HCT116 (cell line): ENCODE measurements around the gene PHYHIPL. TPM values are rescaled to one million over a fixed set of nuclear protein-coding genes. Genes with fewer than 3 reads are reported as not detected.

ENCODE experiments used
- ATAC-seq: fragments of 200-7000 bp; cut with Tn5 transposase; 2 replicates; pipeline ENCODE4 v1.9.1; 2020; ENCODE audit warnings: mild to moderate bottlenecking, moderate library complexity
- BruUV-seq: library from RNA; stranded (reverse); fragments of 400-500 nt; replicated peaks from 2 replicates; lab custom pipeline; 2021; lab: Mats Ljungman, UMichigan
- CTCF ChIA-PET: fragments of 300-600 bp; sonication (Branson Sonifier 250); formaldehyde crosslinking; loops from one replicate; lab custom pipeline; 2021; ENCODE audit warnings: antibody characterized with exemption; lab: Charles Lee
- POLR2A ChIA-PET: fragments of 300-600, 350-600 bp; sonication (Branson Sonifier 250); formaldehyde crosslinking; loops from one replicate; lab custom pipeline; 2021; ENCODE audit warnings: antibody characterized with exemption; lab: Charles Lee
- RAD21 ChIA-PET, 2 experiments: fragments of 300-600 bp; sonication (Branson Sonifier 250); formaldehyde crosslinking; loops; one replicate each; lab custom pipeline; 2023; ENCODE audit warnings: low total read pairs in 2 of 2; ENCODE audit not compliant: uncharacterized antibody in 2 of 2, unreplicated experiment in 2 of 2, low non-redundant PET in 1 of 2; lab: Charles Lee
- DNase-seq: peaks from one replicate; pipeline ENCODE4 v3.0.0-alpha.2; 2010; ENCODE audit warnings: low read depth, low spot score
- H2AFZ ChIP-seq: fragments of 200-600 bp; shearing (Covaris generic), sonication (generic); 2 replicates; pipeline ENCODE4 v1.6.1; 2017; ENCODE audit warnings: low read depth, mixed run types, mixed read lengths, antibody characterized with exemption, low read length; ENCODE audit not compliant: poor library complexity, severe bottlenecking
- H3K27ac ChIP-seq: 2 replicates; pipeline ENCODE4 v1.5.1; 2012; ENCODE audit warnings: low read depth, low read length
- H3K27me3 ChIP-seq: fragments of 200-600 bp; sonication (generic); 2 replicates; pipeline ENCODE4 v1.6.1; 2016; ENCODE audit warnings: mixed run types, low read length, mixed read lengths; ENCODE audit not compliant: insufficient read depth
- H3K36me3 ChIP-seq, 2 experiments: fragments of 200-500 bp in 1 of 2; fragments of 200-600 bp in 1 of 2; sonication (Bioruptor generic) in 1 of 2; sonication (generic) in 1 of 2; 2 replicates each; pipeline versions ENCODE4 v1.5.1 to v1.6.1; 2014 to 2016; ENCODE audit warnings: low read length in 2 of 2, inconsistent platforms in 1 of 2, mixed read lengths in 1 of 2, mixed run types in 1 of 2; ENCODE audit not compliant: insufficient read depth in 2 of 2, control insufficient read depth in 1 of 2
- H3K4me1 ChIP-seq, 2 experiments: fragments of 200-600 bp in 1 of 2; sonication (generic) in 1 of 2; 2 replicates each; pipeline versions ENCODE4 v1.5.1 to v1.6.1; 2012 to 2017; ENCODE audit warnings: low read length in 2 of 2, inconsistent platforms in 1 of 2, mild to moderate bottlenecking in 1 of 2, mixed read lengths in 1 of 2, mixed run types in 1 of 2, moderate library complexity in 1 of 2; ENCODE audit not compliant: insufficient read depth in 2 of 2, control insufficient read depth in 1 of 2
- H3K4me2 ChIP-seq: fragments of 200-600 bp; sonication (generic); 2 replicates; pipeline ENCODE4 v1.6.1; 2017; ENCODE audit warnings: mixed run types, low read length, mixed read lengths
- H3K4me3 ChIP-seq, 2 experiments: fragments of 200-600 bp in 1 of 2; sonication (generic) in 1 of 2; replicated peaks in 1 of 2; 2 replicates each; pipeline ENCODE4 v1.5.1; 2011 to 2016; ENCODE audit warnings: low read length in 2 of 2, control low read depth in 1 of 2, low read depth in 1 of 2, mild to moderate bottlenecking in 1 of 2, mixed read lengths in 1 of 2, mixed run types in 1 of 2
- H3K79me2 ChIP-seq: fragments of 200-600 bp; sonication (generic); 2 replicates; pipeline ENCODE4 v1.6.1; 2017; ENCODE audit warnings: mild to moderate bottlenecking, mixed run types, low read length, moderate library complexity, mixed read lengths; ENCODE audit not compliant: insufficient read depth
- H3K9ac ChIP-seq: fragments of 200-600 bp; sonication (generic); 2 replicates; pipeline ENCODE4 v1.6.1; 2016; ENCODE audit warnings: low read length, mixed read lengths
- H3K9me2 ChIP-seq: fragments of 200-600 bp; sonication (generic), shearing (Covaris generic); 2 replicates; pipeline ENCODE4 v1.6.1; 2017; ENCODE audit warnings: mixed run types, mild to moderate bottlenecking, moderate library complexity; ENCODE audit not compliant: insufficient read depth
- H3K9me3 ChIP-seq, 2 experiments: fragments of 200-500 bp in 1 of 2; fragments of 200-600 bp in 1 of 2; sonication (Bioruptor generic) in 1 of 2; sonication (generic) in 1 of 2; 2 replicates each; pipeline ENCODE4 v1.6.1; 2014 to 2017; ENCODE audit warnings: low read length in 2 of 2, mixed read lengths in 2 of 2, inconsistent platforms in 1 of 2, low read depth in 1 of 2, mild to moderate bottlenecking in 1 of 2, mixed run types in 1 of 2, moderate library complexity in 1 of 2; ENCODE audit not compliant: control insufficient read depth in 1 of 2, insufficient read depth in 1 of 2
- H4K20me1 ChIP-seq: fragments of 200-600 bp; sonication (generic), shearing (Covaris generic); 2 replicates; pipeline ENCODE4 v1.6.1; 2017; ENCODE audit warnings: mixed run types, mild to moderate bottlenecking, moderate library complexity; ENCODE audit not compliant: insufficient read depth
- CTCF ChIP-seq, 3 experiments: fragments of 200-600 bp in 1 of 3; sonication (generic) in 1 of 3; IDR thresholded peaks in 2 of 3; conservative IDR thresholded peaks in 1 of 3; 2 replicates each; pipeline ENCODE4 v1.5.1; 2012 to 2017; ENCODE audit warnings: low read depth in 2 of 3, low read length in 2 of 3, antibody characterized with exemption in 1 of 3, borderline replicate concordance in 1 of 3, control low read depth in 1 of 3, mild to moderate bottlenecking in 1 of 3, mixed read lengths in 1 of 3, mixed run types in 1 of 3, moderate library complexity in 1 of 3; ENCODE audit not compliant: insufficient read depth in 1 of 3
- MAX ChIP-seq: IDR thresholded peaks from 2 replicates; pipeline ENCODE4 v1.6.1; 2012
- RAD21 ChIP-seq: IDR thresholded peaks from 2 replicates; pipeline ENCODE4 v1.6.1; 2012; ENCODE audit warnings: low read depth, mild to moderate bottlenecking
- YY1 ChIP-seq: IDR thresholded peaks from 2 replicates; pipeline ENCODE4 v1.6.1; 2011; ENCODE audit warnings: low read length, low read depth, moderate library complexity, mild to moderate bottlenecking; ENCODE audit not compliant: insufficient replicate concordance; ENCODE audit errors: extremely low read depth
- intact Hi-C: fragments of 100-400 bp; cut with micrococcal nuclease; formaldehyde crosslinking; loops from 2 replicates; pipeline ENCODE4 v1.10.0; 2022
- total RNA-seq: library from RNA; stranded (reverse); gene quantifications from one replicate; pipeline ENCODE4 v1.2.1, GENCODE V29; 2021; ENCODE audit not compliant: unreplicated experiment

Gene PHYHIPL
- total RNA-seq, 1 experiment from 2014 or later: not detected

- H3K9me3 ChIP-seq: no peaks in the 10 kb centered on the region
- intact Hi-C loops: no loop called here
- no peak for TF ChIP-seq YY1
- POLR2A ChIA-PET: no interaction called here
- no peak overlapping the region for H3K4me2 ChIP-seq
- DNase-seq: no peak
- no peaks in the 10 kb centered on the region for H3K9me2 ChIP-seq
- no peak for ATAC-seq
- no peaks in the 10 kb centered on the region for H3K36me3 ChIP-seq
- H3K79me2 ChIP-seq: no peaks in the 10 kb centered on the region
- H3K27ac ChIP-seq: no peak overlapping the region
- no peak overlapping the region for H3K9ac ChIP-seq
- H3K27me3 ChIP-seq: 0 out of 2 replicates have a peak, but pooled peaks cover 8% of the 10 kb centered on the region
- H2AFZ ChIP-seq: no peak overlapping the region
- CTCF ChIA-PET: no interaction called here
- RAD21 ChIA-PET: no interaction called here
- H3K4me1 ChIP-seq: no peaks in the 10 kb centered on the region
- BruUV-seq: no TSS peak
- H4K20me1 ChIP-seq: no peaks in the 10 kb centered on the region
- no peak overlapping the region for H3K4me3 ChIP-seq
These were observed 48.5 kb upstream of the PHYHIPL start for GRCh38 chr10:59127991-59128390.

GRCh38 chr10:59129867-59130266 is 46.6 kb upstream of the PHYHIPL start:
- Histone ChIP-seq H4K20me1 (no peaks in the 10 kb centered on the region), H3K9me3 (no peaks in the 10 kb centered on the region), H3K27me3 (peaks cover 8% of the 10 kb centered on the region; the same call in 1 of the 2 replicates), H3K4me1 (no peaks in the 10 kb centered on the region), H2AFZ (no peak overlapping the region), H3K9me2 (no peaks in the 10 kb centered on the region), H3K4me2 (no peak overlapping the region)
- ATAC-seq: no peak
- no TSS peak for BruUV-seq
- intact Hi-C loops: no loop called here
- RAD21 ChIA-PET: no interaction called here
- TF ChIP-seq CTCF (IDR thresholded peaks at IDR 0.05 in 2 of 3, conservative IDR thresholded peaks at IDR 0.05 in 1 of 3; ENCODE audit: borderline replicate concordance in 1 of 3, insufficient read depth in 1 of 3, low read depth in 2 of 3, low read length in 2 of 3): no peak
- TF ChIP-seq RAD21: no peak
- TF ChIP-seq YY1: no peak
- TF ChIP-seq MAX: no peak
- TF ChIP-seq, all 23 proteins: peak for 0
- no peak for DNase-seq
- ChIA-PET POLR2A (no interaction called here), CTCF (no interaction called here)
- H3K27ac ChIP-seq: no peak overlapping the region
- H3K4me3 ChIP-seq: no peak overlapping the region
- no peaks in the 10 kb centered on the region for H3K79me2 ChIP-seq
- H3K36me3 ChIP-seq: no peaks in the 10 kb centered on the region
- no peak overlapping the region for H3K9ac ChIP-seq
